ENCODE data around the gene PCOLCE2. TPM values are rescaled to one million over a fixed set of nuclear protein-coding genes. Genes with fewer than 3 reads are reported as not detected.

Gene PCOLCE2
- total and polyA plus RNA-seq, 2 of the 8 experiments (the other 6 are each of a cell fraction or from before 2014, with no cell fraction given), result 11.1 to 12.6 TPM

- no peak for TF ChIP-seq CHD7 (IDR thresholded peaks at IDR 0.05; ENCODE audit: insufficient replicate concordance, low read length)
- no peak for TF ChIP-seq TAF7 (optimal IDR thresholded peaks at IDR 0.05; ENCODE audit: borderline replicate concordance, low read depth, low read length)
- TF ChIP-seq RAD21 (IDR thresholded peaks at IDR 0.05 in 1 of 2, conservative IDR thresholded peaks at IDR 0.05 in 1 of 2; ENCODE audit: low read depth in 2 of 2, low read length in 2 of 2), result no peak
- TF ChIP-seq BRCA1 (IDR thresholded peaks at IDR 0.05; ENCODE audit: low read depth, low read length), result no peak
- TF ChIP-seq TAF1 (IDR thresholded peaks at IDR 0.05; ENCODE audit: low read depth, low read length), result no peak
- no peak for TF ChIP-seq HDAC2 (IDR thresholded peaks at IDR 0.05; ENCODE audit: borderline replicate concordance in 1 of 2, low read depth in 2 of 2, low read length in 2 of 2)
- TF ChIP-seq SIX5 (IDR thresholded peaks at IDR 0.05; ENCODE audit: low read depth, low read length), result no peak
- TF ChIP-seq NRF1 (IDR thresholded peaks at IDR 0.05; ENCODE audit: low read depth, low read length), result no peak
- TF ChIP-seq E2F6 (IDR thresholded peaks at IDR 0.05), result no peak
- no peak for TF ChIP-seq POLR2AphosphoS5 (IDR thresholded peaks at IDR 0.05; ENCODE audit: low read depth, low read length)
Measured at GRCh38 chr3:142930463-142930862, 41.6 kb upstream of the PCOLCE2 start (continued).

Data from H1 (cell line).